HCT116 (cell line): ENCODE measurements around the gene UBE2D3. TPM values are rescaled to one million over a fixed set of nuclear protein-coding genes. Genes with fewer than 3 reads are reported as not detected.

Experiments used
- ATAC-seq: fragments of 200-7000 bp; cut with Tn5 transposase; 2 replicates; pipeline ENCODE4 v1.9.1; 2020; ENCODE audit warnings: mild to moderate bottlenecking, moderate library complexity
- BruUV-seq: library from RNA; stranded (reverse); fragments of 400-500 nt; replicated peaks from 2 replicates; lab custom pipeline; 2021; lab: Mats Ljungman, UMichigan
- CTCF ChIA-PET: fragments of 300-600 bp; sonication (Branson Sonifier 250); formaldehyde crosslinking; loops from one replicate; lab custom pipeline; 2021; ENCODE audit warnings: antibody characterized with exemption; lab: Charles Lee
- POLR2A ChIA-PET: fragments of 300-600, 350-600 bp; sonication (Branson Sonifier 250); formaldehyde crosslinking; loops from one replicate; lab custom pipeline; 2021; ENCODE audit warnings: antibody characterized with exemption; lab: Charles Lee
- RAD21 ChIA-PET, 2 experiments: fragments of 300-600 bp; sonication (Branson Sonifier 250); formaldehyde crosslinking; loops; one replicate each; lab custom pipeline; 2023; ENCODE audit warnings: low total read pairs in 2 of 2; ENCODE audit not compliant: uncharacterized antibody in 2 of 2, unreplicated experiment in 2 of 2, low non-redundant PET in 1 of 2; lab: Charles Lee
- DNase-seq: peaks from one replicate; pipeline ENCODE4 v3.0.0-alpha.2; 2010; ENCODE audit warnings: low read depth, low spot score
- H2AFZ ChIP-seq: fragments of 200-600 bp; shearing (Covaris generic), sonication (generic); 2 replicates; pipeline ENCODE4 v1.6.1; 2017; ENCODE audit warnings: low read depth, mixed run types, mixed read lengths, antibody characterized with exemption, low read length; ENCODE audit not compliant: poor library complexity, severe bottlenecking
- H3K27ac ChIP-seq: 2 replicates; pipeline ENCODE4 v1.5.1; 2012; ENCODE audit warnings: low read depth, low read length
- H3K27me3 ChIP-seq: fragments of 200-600 bp; sonication (generic); 2 replicates; pipeline ENCODE4 v1.6.1; 2016; ENCODE audit warnings: mixed run types, low read length, mixed read lengths; ENCODE audit not compliant: insufficient read depth
- H3K36me3 ChIP-seq, 2 experiments: fragments of 200-500 bp in 1 of 2; fragments of 200-600 bp in 1 of 2; sonication (Bioruptor generic) in 1 of 2; sonication (generic) in 1 of 2; 2 replicates each; pipeline versions ENCODE4 v1.5.1 to v1.6.1; 2014 to 2016; ENCODE audit warnings: low read length in 2 of 2, inconsistent platforms in 1 of 2, mixed read lengths in 1 of 2, mixed run types in 1 of 2; ENCODE audit not compliant: insufficient read depth in 2 of 2, control insufficient read depth in 1 of 2
- H3K4me1 ChIP-seq, 2 experiments: fragments of 200-600 bp in 1 of 2; sonication (generic) in 1 of 2; 2 replicates each; pipeline versions ENCODE4 v1.5.1 to v1.6.1; 2012 to 2017; ENCODE audit warnings: low read length in 2 of 2, inconsistent platforms in 1 of 2, mild to moderate bottlenecking in 1 of 2, mixed read lengths in 1 of 2, mixed run types in 1 of 2, moderate library complexity in 1 of 2; ENCODE audit not compliant: insufficient read depth in 2 of 2, control insufficient read depth in 1 of 2
- H3K4me2 ChIP-seq: fragments of 200-600 bp; sonication (generic); 2 replicates; pipeline ENCODE4 v1.6.1; 2017; ENCODE audit warnings: mixed run types, low read length, mixed read lengths
- H3K4me3 ChIP-seq, 2 experiments: fragments of 200-600 bp in 1 of 2; sonication (generic) in 1 of 2; replicated peaks in 1 of 2; 2 replicates each; pipeline ENCODE4 v1.5.1; 2011 to 2016; ENCODE audit warnings: low read length in 2 of 2, control low read depth in 1 of 2, low read depth in 1 of 2, mild to moderate bottlenecking in 1 of 2, mixed read lengths in 1 of 2, mixed run types in 1 of 2
- H3K79me2 ChIP-seq: fragments of 200-600 bp; sonication (generic); 2 replicates; pipeline ENCODE4 v1.6.1; 2017; ENCODE audit warnings: mild to moderate bottlenecking, mixed run types, low read length, moderate library complexity, mixed read lengths; ENCODE audit not compliant: insufficient read depth
- H3K9ac ChIP-seq: fragments of 200-600 bp; sonication (generic); 2 replicates; pipeline ENCODE4 v1.6.1; 2016; ENCODE audit warnings: low read length, mixed read lengths
- H3K9me2 ChIP-seq: fragments of 200-600 bp; sonication (generic), shearing (Covaris generic); 2 replicates; pipeline ENCODE4 v1.6.1; 2017; ENCODE audit warnings: mixed run types, mild to moderate bottlenecking, moderate library complexity; ENCODE audit not compliant: insufficient read depth
- H3K9me3 ChIP-seq, 2 experiments: fragments of 200-500 bp in 1 of 2; fragments of 200-600 bp in 1 of 2; sonication (Bioruptor generic) in 1 of 2; sonication (generic) in 1 of 2; 2 replicates each; pipeline ENCODE4 v1.6.1; 2014 to 2017; ENCODE audit warnings: low read length in 2 of 2, mixed read lengths in 2 of 2, inconsistent platforms in 1 of 2, low read depth in 1 of 2, mild to moderate bottlenecking in 1 of 2, mixed run types in 1 of 2, moderate library complexity in 1 of 2; ENCODE audit not compliant: control insufficient read depth in 1 of 2, insufficient read depth in 1 of 2
- H4K20me1 ChIP-seq: fragments of 200-600 bp; sonication (generic), shearing (Covaris generic); 2 replicates; pipeline ENCODE4 v1.6.1; 2017; ENCODE audit warnings: mixed run types, mild to moderate bottlenecking, moderate library complexity; ENCODE audit not compliant: insufficient read depth
- CEBPB ChIP-seq: IDR thresholded peaks from 2 replicates; pipeline ENCODE4 v1.6.1; 2012; ENCODE audit warnings: low read depth
- ELF1 ChIP-seq: IDR thresholded peaks from 2 replicates; pipeline ENCODE4 v1.6.1; 2012; ENCODE audit warnings: low read depth, borderline replicate concordance
- MAX ChIP-seq: IDR thresholded peaks from 2 replicates; pipeline ENCODE4 v1.6.1; 2012
- POLR2AphosphoS5 ChIP-seq: IDR thresholded peaks from 2 replicates; pipeline ENCODE4 v1.6.1; 2011; ENCODE audit warnings: mild to moderate bottlenecking, low read depth, low read length, moderate library complexity
- TCF7L2 ChIP-seq: IDR thresholded peaks from 2 replicates; pipeline ENCODE4 v1.7.0; 2011; ENCODE audit warnings: borderline replicate concordance, inconsistent platforms; ENCODE audit not compliant: insufficient read depth, insufficient read length; ENCODE audit errors: extremely low read depth
- YY1 ChIP-seq: IDR thresholded peaks from 2 replicates; pipeline ENCODE4 v1.6.1; 2011; ENCODE audit warnings: low read length, low read depth, moderate library complexity, mild to moderate bottlenecking; ENCODE audit not compliant: insufficient replicate concordance; ENCODE audit errors: extremely low read depth
- ZBTB33 ChIP-seq: IDR thresholded peaks from 2 replicates; pipeline ENCODE4 v1.6.1; 2011; ENCODE audit warnings: mild to moderate bottlenecking, low read length, moderate library complexity; ENCODE audit not compliant: insufficient replicate concordance; ENCODE audit errors: extremely low read depth
- ZNF274 ChIP-seq: fragments of 200-500 bp; sonication (Bioruptor generic); IDR thresholded peaks from 2 replicates; pipeline ENCODE4 v1.6.1; 2014; ENCODE audit warnings: mild to moderate bottlenecking, low read depth, low read length, inconsistent platforms
- intact Hi-C: fragments of 100-400 bp; cut with micrococcal nuclease; formaldehyde crosslinking; loops from 2 replicates; pipeline ENCODE4 v1.10.0; 2022
- total RNA-seq: library from RNA; stranded (reverse); gene quantifications from one replicate; pipeline ENCODE4 v1.2.1, GENCODE V29; 2021; ENCODE audit not compliant: unreplicated experiment

UBE2D3 gene
- total RNA-seq, 1 experiment from 2014 or later: 302 TPM

GRCh38 chr4:102786279-102786678 is 41.1 kb downstream of the UBE2D3 start:
- no peaks in the 10 kb centered on the region for H3K27me3 ChIP-seq
- ChIA-PET CTCF (no interaction called here), RAD21 (no interaction called here), POLR2A (no interaction called here)
- H3K79me2 ChIP-seq: no peaks in the 10 kb centered on the region
- no peaks in the 10 kb centered on the region for H4K20me1 ChIP-seq
- H3K4me1 ChIP-seq: no peaks in the 10 kb centered on the region
- no peak overlapping the region for H3K27ac ChIP-seq
- TF ChIP-seq CEBPB (no peak), YY1 (no peak), ZNF274 (no peak), POLR2AphosphoS5 (no peak), ZBTB33 (no peak), TCF7L2 (no peak), MAX (no peak), ELF1 (no peak)
- DNase-seq: no peak
- H3K4me2 ChIP-seq: no peak overlapping the region
- H3K4me3 ChIP-seq: no peak overlapping the region
- ATAC-seq: no peak
- H3K9me2 ChIP-seq: no peaks in the 10 kb centered on the region
- no peaks in the 10 kb centered on the region for H3K36me3 ChIP-seq
- BruUV-seq: no TSS peak
- H3K9ac ChIP-seq: no peak overlapping the region
- intact Hi-C loops: no loop called here
- no peaks in the 10 kb centered on the region for H3K9me3 ChIP-seq
- H2AFZ ChIP-seq: no peak overlapping the region
